Naive thymus-derived CD4-positive, alpha-beta T cell (primary cell): ENCODE results near the gene VPS26C. TPM values are rescaled to one million over a fixed set of nuclear protein-coding genes. Genes with fewer than 3 reads are reported as not detected.

Source experiments
- ATAC-seq: fragments of 150-1000 bp; cut with Tn5 transposase; 2 replicates; pipeline ENCODE4 v1.10.0; 2021; ENCODE audit warnings: mild to moderate bottlenecking, moderate library complexity
- CTCF ChIA-PET: fragments of 350-600 bp; sonication (Branson Sonifier 250); formaldehyde crosslinking; loops from one replicate; lab custom pipeline; 2021; ENCODE audit warnings: antibody characterized with exemption; lab: Charles Lee
- POLR2A ChIA-PET: fragments of 350-600 bp; sonication (Branson Sonifier 250); formaldehyde crosslinking; loops from one replicate; lab custom pipeline; 2021; ENCODE audit warnings: antibody characterized with exemption, inconsistent platforms; lab: Charles Lee
- DNase-seq, 9 donors: peaks; one replicate each; pipeline versions ENCODE4 v3.0.0 to v3.0.0-alpha.2; 2020 to 2022; ENCODE audit warnings: mixed read lengths in 1 of 9
- H3K27ac ChIP-seq: one replicate; pipeline ENCODE4 v1.7.0; 2013; ENCODE audit warnings: mild to moderate bottlenecking, low read depth, low read length, moderate library complexity
- H3K27me3 ChIP-seq, 2 donors: one replicate each; pipeline ENCODE4 v1.7.0; 2013; ENCODE audit warnings: low read length in 2 of 2, mild to moderate bottlenecking in 2 of 2, moderate library complexity in 2 of 2; ENCODE audit not compliant: control insufficient read depth in 2 of 2, insufficient read depth in 2 of 2
- H3K36me3 ChIP-seq, 3 experiments: 1 replicate in 2 of 3; 2 replicates in 1 of 3; pipeline ENCODE4 v1.7.0; 2013; ENCODE audit warnings: low read length in 3 of 3, mild to moderate bottlenecking in 3 of 3, moderate library complexity in 1 of 3; ENCODE audit not compliant: insufficient read depth in 3 of 3, control insufficient read depth in 2 of 3
- H3K4me1 ChIP-seq, 2 donors: one replicate each; pipeline ENCODE4 v1.7.0; 2013; ENCODE audit warnings: low read length in 2 of 2, mild to moderate bottlenecking in 2 of 2, moderate library complexity in 1 of 2; ENCODE audit not compliant: control insufficient read depth in 2 of 2, insufficient read depth in 2 of 2
- H3K4me3 ChIP-seq: 2 replicates; pipeline ENCODE4 v1.7.0; 2013; ENCODE audit warnings: mild to moderate bottlenecking, low read length
- H3K9me3 ChIP-seq, 3 experiments: 1 replicate in 2 of 3; 2 replicates in 1 of 3; pipeline ENCODE4 v1.7.0; 2013; ENCODE audit warnings: low read length in 3 of 3; ENCODE audit not compliant: control insufficient read depth in 2 of 3
- H3K27ac Mint-ChIP-seq, 9 donors: one replicate each; pipeline ENCODE4 v1.8.0; 2020 to 2022; ENCODE audit warnings: mixed read lengths in 9 of 9, mild to moderate bottlenecking in 8 of 9, moderate library complexity in 5 of 9, inconsistent platforms in 2 of 9
- H3K27me3 Mint-ChIP-seq, 5 donors: one replicate each; pipeline ENCODE4 v1.8.0; 2021 to 2022; ENCODE audit warnings: mixed read lengths in 5 of 5, mild to moderate bottlenecking in 1 of 5
- H3K36me3 Mint-ChIP-seq, 5 donors: one replicate each; pipeline ENCODE4 v1.8.0; 2020 to 2022; ENCODE audit warnings: mixed read lengths in 5 of 5, mild to moderate bottlenecking in 3 of 5, inconsistent platforms in 1 of 5
- H3K4me1 Mint-ChIP-seq, 7 donors: one replicate each; pipeline ENCODE4 v1.8.0; 2020 to 2022; ENCODE audit warnings: mixed read lengths in 7 of 7, mild to moderate bottlenecking in 3 of 7, inconsistent platforms in 1 of 7
- H3K4me3 Mint-ChIP-seq, 10 donors: one replicate each; pipeline ENCODE4 v1.8.0; 2020 to 2022; ENCODE audit warnings: mild to moderate bottlenecking in 10 of 10, mixed read lengths in 10 of 10, moderate library complexity in 6 of 10, inconsistent platforms in 2 of 10
- H3K9me3 Mint-ChIP-seq, 11 donors: one replicate each; pipeline ENCODE4 v1.8.0; 2020 to 2022; ENCODE audit warnings: mixed read lengths in 11 of 11, mild to moderate bottlenecking in 4 of 11, inconsistent platforms in 1 of 11, moderate library complexity in 1 of 11
- intact Hi-C, 2 donors: fragments of 100-400 bp; cut with micrococcal nuclease; formaldehyde crosslinking; loops; one replicate each; pipeline ENCODE4 v1.15.1; 2023
- polyA plus RNA-seq, 2 donors: library from polyadenylated mRNA; unstranded; fragments of 300-500 nt; fragmentation: Illumina TruSeq; gene quantifications; one replicate each; pipeline ENCODE4 v1.2.3, GENCODE V29; 2021
- total RNA-seq, 6 experiments: library from RNA in 5 of 6; stranded (reverse) in 5 of 6; gene quantifications; 1 replicate in 5 of 6; 2 replicates in 1 of 6; pipeline ENCODE4 v1.2.3 and lab custom pipeline; 2021 to 2026

The VPS26C gene
- total and polyA plus RNA-seq, 7 experiments from 2014 or later, result 46.8 to 83.5 (median 77.7) TPM

- Histone ChIP-seq H3K9me3 (no peaks in the 10 kb centered on the region), H3K36me3 (peaks cover 4 to 37% (median 4%) of the 10 kb centered on the region in 3 experiments), H3K4me3 (no peak overlapping the region), H3K4me1 (peaks cover 19 to 34% of the 10 kb centered on the region in 2 donors), H3K27ac (no peak overlapping the region), H3K27me3 (no peaks in the 10 kb centered on the region)
- no peak for ATAC-seq
- peaks cover 48 to 87% (median 65%) of the 10 kb centered on the region in 7 donors for H3K4me1 Mint-ChIP-seq
- peak overlapping the region in 7 of 9 donors; percentile 12 to 75 (median 59) for H3K27ac Mint-ChIP-seq
- H3K9me3 Mint-ChIP-seq, result peaks cover 0 to 3% (median 0%) of the 10 kb centered on the region in 11 donors
- H3K36me3 Mint-ChIP-seq, result peaks cover 8 to 49% (median 16%) of the 10 kb centered on the region in 5 donors
- ChIA-PET CTCF (no interaction called here), POLR2A (no interaction called here)
- H3K27me3 Mint-ChIP-seq, result no peaks in the 10 kb centered on the region
- H3K4me3 Mint-ChIP-seq, result no peak overlapping the region
- intact Hi-C loops, result no loop called here
- DNase-seq, result no peak
Measured at GRCh38 chr21:37240978-37241377, 26.2 kb downstream of the VPS26C start.

- H3K4me1 Mint-ChIP-seq, result peaks cover 23 to 57% (median 33%) of the 10 kb centered on the region in 7 donors
- H3K9me3 Mint-ChIP-seq, result no peaks in the 10 kb centered on the region
- Histone ChIP-seq H3K27me3 (no peaks in the 10 kb centered on the region), H3K4me3 (no peak overlapping the region), H3K4me1 (peaks cover 0 to 16% of the 10 kb centered on the region in 2 donors), H3K36me3 (peaks cover 4 to 53% (median 4%) of the 10 kb centered on the region in 3 experiments), H3K27ac (peak overlapping the region; percentile 26), H3K9me3 (no peaks in the 10 kb centered on the region)
- DNase-seq (peak in 3 of 9 donors; percentile 16 to 21 (median 20)), ATAC-seq (peak; percentile 60)
- CTCF ChIA-PET, result no interaction called here
- no peaks in the 10 kb centered on the region for H3K27me3 Mint-ChIP-seq
- POLR2A ChIA-PET, result no interaction called here
- intact Hi-C loops, result loop anchor here in 1 of 2 donors (2.0 kb wide), 1 partner anchor 29 kb away; the partner anchor contains the start of gene VPS26C
- H3K36me3 Mint-ChIP-seq, result peaks cover 7 to 38% (median 16%) of the 10 kb centered on the region in 5 donors
- peak overlapping the region; percentile 74 to 89 (median 88) for H3K27ac Mint-ChIP-seq
- peak overlapping the region in 5 of 10 donors; percentile 0 to 68 (median 27) for H3K4me3 Mint-ChIP-seq
Measured at GRCh38 chr21:37237764-37238163, 29.4 kb downstream of the VPS26C start.

- intact Hi-C loops, result loop anchor here in 1 of 2 donors (2.0 kb wide), 1 partner anchor 29 kb away; the partner anchor contains the start of gene VPS26C
- Mint-ChIP-seq H3K36me3 (peaks cover 7 to 41% (median 16%) of the 10 kb centered on the region in 5 donors), H3K27me3 (no peaks in the 10 kb centered on the region), H3K4me3 (peak overlapping the region in 2 of 10 donors; percentile 27 to 44), H3K9me3 (no peaks in the 10 kb centered on the region), H3K27ac (peak overlapping the region; percentile 74 to 89 (median 88)), H3K4me1 (peaks cover 22 to 54% (median 30%) of the 10 kb centered on the region in 7 donors)
- Histone ChIP-seq H3K4me1 (peaks cover 0 to 16% of the 10 kb centered on the region in 2 donors), H3K27ac (peak overlapping the region; percentile 26), H3K4me3 (no peak overlapping the region), H3K36me3 (peaks cover 4 to 56% (median 4%) of the 10 kb centered on the region in 3 experiments), H3K9me3 (no peaks in the 10 kb centered on the region), H3K27me3 (no peaks in the 10 kb centered on the region)
- ChIA-PET POLR2A (no interaction called here), CTCF (no interaction called here)
- DNase-seq (no peak), ATAC-seq (no peak)
Measured at GRCh38 chr21:37237346-37237745, 29.8 kb downstream of the VPS26C start.

- peaks cover 4 to 72% (median 12%) of the 10 kb centered on the region in 3 experiments for H3K36me3 ChIP-seq
- H3K4me3 ChIP-seq, result no peak overlapping the region
- Mint-ChIP-seq H3K27ac (no peak overlapping the region), H3K36me3 (peaks cover 14 to 55% (median 27%) of the 10 kb centered on the region in 5 donors), H3K4me1 (peaks cover 11 to 33% (median 18%) of the 10 kb centered on the region in 7 donors), H3K4me3 (no peak overlapping the region), H3K9me3 (no peaks in the 10 kb centered on the region), H3K27me3 (no peaks in the 10 kb centered on the region)
- DNase-seq (no peak), ATAC-seq (no peak)
- intact Hi-C loops, result no loop called here
- CTCF ChIA-PET, result no interaction called here
- POLR2A ChIA-PET, result interaction anchor here (0.6 kb wide), 1 partner anchor 29 kb away, joined by 3 read pairs; no protein-coding TSS in a partner anchor
- H3K9me3 ChIP-seq, result no peaks in the 10 kb centered on the region
- H3K27ac ChIP-seq, result no peak overlapping the region
- no peaks in the 10 kb centered on the region for H3K27me3 ChIP-seq
- peaks cover 0 to 14% of the 10 kb centered on the region in 2 donors for H3K4me1 ChIP-seq
Measured at GRCh38 chr21:37233551-37234146, 33.5 kb downstream of the VPS26C start.

- intact Hi-C loops, result no loop called here
- Histone ChIP-seq H3K4me3 (no peak overlapping the region), H3K9me3 (no peaks in the 10 kb centered on the region), H3K27ac (no peak overlapping the region), H3K27me3 (no peaks in the 10 kb centered on the region), H3K36me3 (peaks cover 0 to 80% (median 21%) of the 10 kb centered on the region in 3 experiments), H3K4me1 (peaks cover 0 to 2% of the 10 kb centered on the region in 2 donors)
- Mint-ChIP-seq H3K9me3 (no peaks in the 10 kb centered on the region), H3K27ac (peak overlapping the region in 1 of 9 donors; percentile 54), H3K36me3 (peaks cover 11 to 60% (median 29%) of the 10 kb centered on the region in 5 donors), H3K27me3 (no peaks in the 10 kb centered on the region), H3K4me1 (peaks cover 2 to 26% (median 6%) of the 10 kb centered on the region in 7 donors), H3K4me3 (no peak overlapping the region)
- ATAC-seq, result no peak
- ChIA-PET CTCF (interaction anchor here (0.6 kb wide), 1 partner anchor 261 kb away, joined by 3 read pairs; no protein-coding TSS in a partner anchor), POLR2A (interaction anchor here (1.1 kb wide), 1 partner anchor 35 kb away, joined by 4 read pairs; the partner anchor contains the start of gene VPS26C)
- no peak for DNase-seq
Measured at GRCh38 chr21:37232274-37233018, 34.7 kb downstream of the VPS26C start.

GRCh38 chr21:37231671-37232070 lies 35.5 kb downstream of the VPS26C start:
- Histone ChIP-seq H3K9me3 (no peaks in the 10 kb centered on the region), H3K4me1 (no peaks in the 10 kb centered on the region), H3K36me3 (peaks cover 0 to 81% (median 23%) of the 10 kb centered on the region in 3 experiments), H3K4me3 (no peak overlapping the region), H3K27ac (no peak overlapping the region), H3K27me3 (no peaks in the 10 kb centered on the region)
- intact Hi-C loops, result no loop called here
- ATAC-seq, result no peak
- Mint-ChIP-seq H3K27me3 (no peaks in the 10 kb centered on the region), H3K9me3 (no peaks in the 10 kb centered on the region), H3K27ac (peak overlapping the region in 2 of 9 donors; percentile 15 to 40), H3K36me3 (peaks cover 11 to 60% (median 26%) of the 10 kb centered on the region in 5 donors), H3K4me1 (peaks cover under 1 to 24% (median 3%) of the 10 kb centered on the region in 7 donors), H3K4me3 (no peak overlapping the region)
- CTCF ChIA-PET, result no interaction called here
- no peak for DNase-seq
- POLR2A ChIA-PET, result interaction anchor here (0.7 to 1.0 kb wide), 2 partner anchors 23 to 50 kb away, joined by 3 read pairs; no protein-coding TSS in a partner anchor
